Lower lobe of right lung (tissue), 2 donors: ENCODE data around the gene ZNF335. TPM values are rescaled to one million over a fixed set of nuclear protein-coding genes. Genes with fewer than 3 reads are reported as not detected.

Experiments
- ATAC-seq, 2 donors: fragments of 200-7000 bp; cut with Tn5 transposase; one replicate each; pipeline ENCODE4 v1.9.1; 2020 to 2022; ENCODE audit warnings: mild to moderate bottlenecking in 2 of 2, moderate library complexity in 2 of 2
- DNase-seq: peaks from one replicate; pipeline ENCODE4 v3.0.0-alpha.2; 2020
- H3K27ac ChIP-seq: fragments of 200-600 bp; one replicate; pipeline ENCODE4 v1.8.0; 2022
- H3K27me3 ChIP-seq: fragments of 200-600 bp; one replicate; pipeline ENCODE4 v1.8.0; 2022; ENCODE audit warnings: low read depth
- H3K36me3 ChIP-seq: fragments of 200-600 bp; one replicate; pipeline ENCODE4 v1.8.0; 2022; ENCODE audit warnings: mild to moderate bottlenecking
- H3K4me1 ChIP-seq: fragments of 200-600 bp; one replicate; pipeline ENCODE4 v1.8.0; 2022
- H3K4me3 ChIP-seq: fragments of 200-600 bp; one replicate; pipeline ENCODE4 v1.8.0; 2022; ENCODE audit warnings: mild to moderate bottlenecking
- H3K9me3 ChIP-seq: fragments of 200-600 bp; one replicate; pipeline ENCODE4 v1.8.0; 2022
- intact Hi-C: fragments of 100-400 bp; cut with DNase I; formaldehyde crosslinking; loops from one replicate; pipeline ENCODE4 v1.11.0; 2022
- total RNA-seq: library from RNA; stranded (reverse); fragmentation: NEBNext Ultra II Directional; extraction: Animal tissue kit (Norgen Biotek cat#: 25700); gene quantifications from one replicate; pipeline ENCODE4 v1.2.1, GENCODE V29; 2021
- TF ChIP-seq, protein P1 (sequence below): fragments of 200-600 bp; IDR thresholded peaks from one replicate; pipeline ENCODE4 v1.8.0; 2022; ENCODE audit warnings: antibody characterized with exemption, mild to moderate bottlenecking
- donor health status: DM: no; HTN: yes; CAD: no; lungs with severe emphysema.

Gene ZNF335
- total RNA-seq, 1 donor from 2014 or later: 20.4 TPM

DNA sequence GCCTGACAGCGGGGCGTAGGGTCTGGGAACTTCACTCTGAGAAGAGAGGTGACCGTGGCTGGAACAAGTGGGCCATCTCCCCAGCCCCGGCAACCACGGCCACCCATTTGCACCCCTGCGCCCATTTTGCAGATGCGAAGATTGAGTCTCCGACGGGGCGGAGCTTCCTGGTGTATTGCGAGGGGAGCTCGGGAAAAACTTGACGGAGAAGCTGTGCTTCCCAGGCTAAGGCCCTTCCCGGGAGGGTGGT lies 653 bp downstream of the ZNF335 start:
- peaks cover 26% of the 10 kb centered on the region for H3K4me1 ChIP-seq
- peak overlapping the region; percentile 98 for H3K4me3 ChIP-seq
- intact Hi-C loops: no loop called here
- H3K36me3 ChIP-seq: peaks cover 33% of the 10 kb centered on the region
- ATAC-seq (no peak), DNase-seq (peak; percentile 67)
- H3K27me3 ChIP-seq: no peaks in the 10 kb centered on the region
- H3K9me3 ChIP-seq: no peaks in the 10 kb centered on the region
- peak overlapping the region; percentile 100 for H3K27ac ChIP-seq
- TF ChIP-seq, protein P1, sequence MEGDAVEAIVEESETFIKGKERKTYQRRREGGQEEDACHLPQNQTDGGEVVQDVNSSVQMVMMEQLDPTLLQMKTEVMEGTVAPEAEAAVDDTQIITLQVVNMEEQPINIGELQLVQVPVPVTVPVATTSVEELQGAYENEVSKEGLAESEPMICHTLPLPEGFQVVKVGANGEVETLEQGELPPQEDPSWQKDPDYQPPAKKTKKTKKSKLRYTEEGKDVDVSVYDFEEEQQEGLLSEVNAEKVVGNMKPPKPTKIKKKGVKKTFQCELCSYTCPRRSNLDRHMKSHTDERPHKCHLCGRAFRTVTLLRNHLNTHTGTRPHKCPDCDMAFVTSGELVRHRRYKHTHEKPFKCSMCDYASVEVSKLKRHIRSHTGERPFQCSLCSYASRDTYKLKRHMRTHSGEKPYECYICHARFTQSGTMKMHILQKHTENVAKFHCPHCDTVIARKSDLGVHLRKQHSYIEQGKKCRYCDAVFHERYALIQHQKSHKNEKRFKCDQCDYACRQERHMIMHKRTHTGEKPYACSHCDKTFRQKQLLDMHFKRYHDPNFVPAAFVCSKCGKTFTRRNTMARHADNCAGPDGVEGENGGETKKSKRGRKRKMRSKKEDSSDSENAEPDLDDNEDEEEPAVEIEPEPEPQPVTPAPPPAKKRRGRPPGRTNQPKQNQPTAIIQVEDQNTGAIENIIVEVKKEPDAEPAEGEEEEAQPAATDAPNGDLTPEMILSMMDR: no peak

DNA sequence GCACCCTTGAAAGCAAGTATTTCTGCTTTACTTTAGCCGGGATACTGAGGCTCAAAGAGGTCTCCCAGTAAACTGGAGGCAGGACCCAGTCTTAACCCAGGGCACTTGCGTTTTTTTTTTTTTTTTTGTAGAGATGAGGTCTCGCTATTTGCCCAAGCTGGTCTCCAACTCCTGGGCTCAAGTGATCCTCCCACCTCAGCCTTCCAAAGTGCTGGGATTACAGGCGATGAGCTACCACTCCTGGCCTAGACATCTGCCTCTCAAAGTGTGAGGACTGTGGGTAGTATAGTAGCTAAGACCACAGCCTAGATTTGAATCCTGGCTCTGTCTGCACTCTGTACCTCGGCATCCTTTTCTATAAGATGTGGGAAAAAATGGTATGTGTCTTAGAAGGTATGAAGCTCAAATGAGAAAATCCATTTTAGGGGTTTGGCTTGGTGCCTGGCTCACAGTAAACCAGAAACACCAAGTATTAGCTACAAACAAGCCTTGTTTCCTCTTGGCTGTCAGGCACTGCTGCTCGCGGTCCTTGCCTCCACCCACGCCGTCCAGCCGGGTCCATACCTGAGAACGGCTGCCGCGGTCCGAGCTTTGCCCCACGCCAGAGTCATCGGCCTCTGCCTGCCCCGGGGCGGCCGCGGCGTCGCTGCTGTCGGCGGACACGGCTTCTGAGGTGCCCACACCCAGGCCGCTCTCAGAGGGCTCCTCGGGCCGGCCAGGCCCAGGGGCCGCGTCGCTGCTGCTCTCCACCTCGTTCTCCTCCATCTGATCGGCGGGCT lies 1.2 kb downstream of the ZNF335 start:
- H3K4me1 ChIP-seq: peaks cover 26% of the 10 kb centered on the region
- peak; percentile 0 to 23 for ATAC-seq
- intact Hi-C loops: no loop called here
- H3K36me3 ChIP-seq: peaks cover 38% of the 10 kb centered on the region
- peak overlapping the region; percentile 98 for H3K4me3 ChIP-seq
- H3K27ac ChIP-seq: peak overlapping the region; percentile 100
- no peaks in the 10 kb centered on the region for H3K27me3 ChIP-seq
- TF ChIP-seq, protein P1: no peak
- no peak for DNase-seq
- no peaks in the 10 kb centered on the region for H3K9me3 ChIP-seq

DNA sequence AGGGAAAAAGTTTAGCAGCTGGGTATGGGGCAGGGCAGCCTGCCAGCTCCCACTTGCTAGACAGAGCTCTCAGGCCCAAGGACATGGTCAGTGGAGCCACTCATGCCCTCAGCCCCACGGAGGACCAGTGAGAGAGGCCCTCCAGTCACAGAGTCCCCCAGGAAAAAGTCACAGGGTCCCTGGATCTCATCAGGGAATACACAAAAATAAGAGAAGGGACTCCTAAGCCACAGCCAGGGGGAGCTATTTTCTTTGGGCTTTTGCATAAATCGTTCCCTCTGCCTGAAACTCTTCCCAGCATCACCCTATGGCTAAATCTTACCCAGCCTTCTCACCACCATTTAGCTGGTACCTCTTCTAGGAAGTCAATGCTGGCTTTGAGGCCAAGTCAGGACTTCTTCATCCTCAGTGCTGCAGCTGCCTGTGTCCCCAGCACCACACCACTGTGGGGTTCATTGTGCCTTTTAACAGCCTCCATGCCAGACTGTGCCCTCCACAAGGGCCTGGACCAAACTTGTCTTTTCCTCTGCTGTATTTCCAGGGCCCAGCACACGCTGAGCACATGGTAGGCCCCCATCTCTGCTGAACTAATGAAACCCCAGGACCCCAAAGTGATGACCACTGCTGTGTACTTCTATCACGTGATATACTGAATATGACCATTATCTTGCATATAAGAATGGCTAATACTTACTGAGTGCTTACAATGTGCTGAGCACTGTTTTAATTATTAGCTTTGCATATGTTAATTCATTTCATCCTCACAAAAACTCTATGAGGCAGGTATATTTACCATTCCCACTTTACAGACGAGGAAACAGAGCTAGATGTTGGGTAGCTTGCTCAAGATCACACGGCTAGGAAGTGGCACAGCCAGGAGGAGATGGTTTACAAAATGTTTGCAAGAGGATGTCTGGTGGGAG lies 2.0 kb downstream of the ZNF335 start:
- H3K27me3 ChIP-seq: no peaks in the 10 kb centered on the region
- H3K9me3 ChIP-seq: no peaks in the 10 kb centered on the region
- H3K27ac ChIP-seq: peak overlapping the region; percentile 100
- peaks cover 26% of the 10 kb centered on the region for H3K4me1 ChIP-seq
- H3K4me3 ChIP-seq: peak overlapping the region; percentile 98
- intact Hi-C loops: no loop called here
- peaks cover 47% of the 10 kb centered on the region for H3K36me3 ChIP-seq
- ATAC-seq (no peak), DNase-seq (no peak)
- TF ChIP-seq, protein P1: peak; percentile 48

DNA sequence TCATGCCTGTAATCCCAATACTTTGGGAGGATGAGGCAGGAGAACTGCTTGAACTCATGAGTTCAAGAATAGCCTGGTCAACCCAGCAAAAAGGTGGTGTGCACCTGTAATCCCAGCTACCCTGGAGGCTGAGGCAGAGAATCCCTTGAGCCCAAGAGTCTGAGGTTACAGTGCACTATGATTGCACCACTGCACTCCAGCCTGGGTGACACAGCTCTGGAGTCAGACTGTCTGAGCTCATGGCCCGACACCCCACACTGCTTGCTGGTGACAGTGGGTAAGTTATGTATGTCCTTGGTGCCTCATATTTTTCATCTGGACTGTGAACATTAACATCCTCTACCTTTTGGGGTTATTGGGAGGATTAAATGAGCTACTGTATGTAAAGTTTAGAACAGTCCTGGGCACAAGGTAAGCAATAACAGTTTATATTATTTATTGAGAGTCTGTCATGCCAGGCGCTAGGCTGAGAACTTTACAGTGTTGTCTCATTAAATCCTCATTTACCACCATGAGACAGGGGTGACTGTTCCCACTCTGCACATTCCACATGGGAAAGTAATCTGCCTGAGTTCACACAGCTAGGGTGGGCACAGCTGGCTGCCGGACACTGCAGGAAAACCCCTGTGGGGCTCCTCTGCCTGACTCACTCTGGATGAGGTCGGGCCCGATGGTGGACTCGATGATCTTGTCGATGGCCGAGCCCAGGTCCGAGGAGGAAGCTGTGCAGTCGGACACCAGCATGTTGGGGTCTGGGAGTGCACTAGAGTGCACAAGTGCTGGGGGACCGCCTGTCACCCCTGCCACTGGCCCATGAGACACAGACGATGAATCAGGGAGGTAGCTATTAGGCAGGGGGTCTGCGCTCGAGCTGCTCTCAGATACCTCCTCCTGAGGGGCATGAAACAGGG lies 2.9 kb downstream of the ZNF335 start:
- no peak overlapping the region for H3K27ac ChIP-seq
- intact Hi-C loops: no loop called here
- TF ChIP-seq, protein P1: no peak
- no peaks in the 10 kb centered on the region for H3K9me3 ChIP-seq
- peaks cover 26% of the 10 kb centered on the region for H3K4me1 ChIP-seq
- DNase-seq (peak; percentile 45), ATAC-seq (no peak)
- H3K4me3 ChIP-seq: no peak overlapping the region
- H3K36me3 ChIP-seq: peaks cover 56% of the 10 kb centered on the region
- no peaks in the 10 kb centered on the region for H3K27me3 ChIP-seq

DNA sequence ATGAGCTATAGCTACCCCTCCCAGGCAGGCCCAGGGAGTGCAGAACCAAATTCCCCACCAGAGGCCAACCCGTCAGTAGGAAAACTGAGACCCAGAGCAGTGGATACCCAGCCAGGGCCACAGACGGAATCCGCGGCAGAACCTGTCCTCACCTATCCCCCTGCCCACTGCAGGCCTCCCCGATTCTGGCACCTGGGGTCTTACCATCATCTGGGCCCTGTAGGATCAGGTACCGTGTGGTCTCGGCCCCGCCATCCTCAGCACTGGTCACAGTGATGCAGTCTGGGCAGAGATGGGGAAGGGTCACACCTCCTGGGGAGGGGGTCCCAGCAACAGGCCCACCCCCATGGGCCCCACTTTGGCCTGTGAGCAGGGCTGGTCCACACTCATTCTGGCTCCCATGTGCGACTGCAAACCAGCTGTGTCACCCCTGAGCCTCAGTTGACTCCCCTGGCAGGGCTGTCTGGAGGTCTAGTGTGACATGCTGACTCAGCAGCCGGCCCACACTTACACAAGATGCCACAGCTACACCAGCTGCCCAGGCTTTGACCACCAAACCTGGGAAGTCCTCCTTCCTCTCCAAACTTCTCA lies 3.8 kb downstream of the ZNF335 start:
- intact Hi-C loops: no loop called here
- Histone ChIP-seq H3K4me3 (no peak overlapping the region), H3K27me3 (no peaks in the 10 kb centered on the region), H3K27ac (no peak overlapping the region), H3K36me3 (peaks cover 65% of the 10 kb centered on the region), H3K9me3 (no peaks in the 10 kb centered on the region), H3K4me1 (peaks cover 26% of the 10 kb centered on the region)
- TF ChIP-seq, protein P1: no peak
- DNase-seq (peak; percentile 41), ATAC-seq (no peak)
